ENCODE results near the gene GSDME. TPM values are rescaled to one million over a fixed set of nuclear protein-coding genes. Genes with fewer than 3 reads are reported as not detected.
A peak's percentile ranks its signal among the peaks of the same experiment; 100 is the strongest.

GSDME gene
- total RNA-seq, 1 experiment from 2014 or later = 4.5 TPM

GRCh38 chr7:24751484-24751883, 5.8 kb downstream of the GSDME start:
- Histone ChIP-seq H3K9me3 (ENCODE audit: control insufficient read depth, insufficient read depth, low read depth, low read length) (no peaks in the 10 kb centered on the region), H3K4me1 (ENCODE audit: control insufficient read depth, insufficient read depth, low read length) (no peaks in the 10 kb centered on the region), H3K27me3 (ENCODE audit: control insufficient read depth, insufficient read depth, low read length) (peaks cover 5% of the 10 kb centered on the region), H3K4me3 (ENCODE audit: low read depth in 2 of 2, low read length in 2 of 2) (no peak overlapping the region), H3K36me3 (ENCODE audit: control insufficient read depth, insufficient read depth, low read length) (no peaks in the 10 kb centered on the region), H3K27ac (ENCODE audit: low read length) (no peak overlapping the region)
- ChIA-PET CTCF (no interaction called here), POLR2A (interaction anchor here (0.6 kb wide), 1 partner anchor 338 kb away, joined by 3 read pairs; no protein-coding TSS in a partner anchor)
- BruUV-seq (replicated peaks) = no TSS peak
- intact Hi-C loops (cut with micrococcal nuclease; ENCODE audit: unreplicated experiment) (no loop called here), in situ Hi-C loops (cut with HindIII; ENCODE audit: low pct_unique_long_range_greater_than_20kb, low sequenced_read_pairs) (no loop called here)
- ATAC-seq = no peak
- no peak for DNase-seq (ENCODE audit: low read depth, low spot score)
- no peak for TF ChIP-seq REST (IDR thresholded peaks at IDR 0.05; ENCODE audit: insufficient read depth in 1 of 2, low read depth in 2 of 2, low read length in 1 of 2)
- no peak for TF ChIP-seq SIN3A (IDR thresholded peaks at IDR 0.05; ENCODE audit: borderline replicate concordance, insufficient read depth, low read depth, low read length)
- no peak for TF ChIP-seq TCF7L2 (IDR thresholded peaks at IDR 0.05; ENCODE audit: low read depth, low read length)

- H3K4me3 ChIP-seq (ENCODE audit: low read depth in 2 of 2, low read length in 2 of 2) = no peak overlapping the region
- no peaks in the 10 kb centered on the region for H3K4me1 ChIP-seq (ENCODE audit: control insufficient read depth, insufficient read depth, low read length)
- CTCF ChIA-PET = no interaction called here
- H3K27me3 ChIP-seq (ENCODE audit: control insufficient read depth, insufficient read depth, low read length) = peaks cover 4% of the 10 kb centered on the region
- BruUV-seq (replicated peaks) = no TSS peak
- H3K9me3 ChIP-seq (ENCODE audit: control insufficient read depth, insufficient read depth, low read depth, low read length) = no peaks in the 10 kb centered on the region
- POLR2A ChIA-PET = no interaction called here
- intact Hi-C loops (cut with micrococcal nuclease; ENCODE audit: unreplicated experiment) (no loop called here), in situ Hi-C loops (cut with HindIII; ENCODE audit: low pct_unique_long_range_greater_than_20kb, low sequenced_read_pairs) (no loop called here)
- TF ChIP-seq POLR2AphosphoS5 (IDR thresholded peaks at IDR 0.05; ENCODE audit: low read depth, low read length) (no peak), TCF7L2 (IDR thresholded peaks at IDR 0.05; ENCODE audit: low read depth, low read length) (no peak), REST (IDR thresholded peaks at IDR 0.05; ENCODE audit: insufficient read depth in 1 of 2, low read depth in 2 of 2, low read length in 1 of 2) (no peak), SIN3A (IDR thresholded peaks at IDR 0.05; ENCODE audit: borderline replicate concordance, insufficient read depth, low read depth, low read length) (no peak)
- DNase-seq (ENCODE audit: low read depth, low spot score) (no peak), ATAC-seq (no peak)
- no peak overlapping the region for H3K27ac ChIP-seq (ENCODE audit: low read length)
- H3K36me3 ChIP-seq (ENCODE audit: control insufficient read depth, insufficient read depth, low read length) = no peaks in the 10 kb centered on the region
Observed at GRCh38 chr7:24750441-24751055, 6.7 kb downstream of the GSDME start.

GRCh38 chr7:24748521-24748920, 8.7 kb downstream of the GSDME start:
- H3K4me1 ChIP-seq (ENCODE audit: control insufficient read depth, insufficient read depth, low read length) = no peaks in the 10 kb centered on the region
- TF ChIP-seq TCF7L2 (IDR thresholded peaks at IDR 0.05; ENCODE audit: low read depth, low read length) (no peak), SIN3A (IDR thresholded peaks at IDR 0.05; ENCODE audit: borderline replicate concordance, insufficient read depth, low read depth, low read length) (no peak), REST (IDR thresholded peaks at IDR 0.05; ENCODE audit: insufficient read depth in 1 of 2, low read depth in 2 of 2, low read length in 1 of 2) (peak in 1 of 2 experiments; percentile 65; a peak in 1 of 4 replicates), CTCF (IDR thresholded peaks at IDR 0.05) (no peak)
- no peak for ATAC-seq
- CTCF ChIA-PET = no interaction called here
- no peak overlapping the region for H3K27ac ChIP-seq (ENCODE audit: low read length)
- H3K27me3 ChIP-seq (ENCODE audit: control insufficient read depth, insufficient read depth, low read length) = peaks cover 3% of the 10 kb centered on the region; the same call in 1 of the 2 replicates
- no peak for DNase-seq (ENCODE audit: low read depth, low spot score)
- in situ Hi-C loops (cut with HindIII; ENCODE audit: low pct_unique_long_range_greater_than_20kb, low sequenced_read_pairs) = no loop called here
- H3K4me3 ChIP-seq (ENCODE audit: low read depth in 2 of 2, low read length in 2 of 2) = no peak overlapping the region
- BruUV-seq (replicated peaks) = no TSS peak
- POLR2A ChIA-PET = no interaction called here
- no peaks in the 10 kb centered on the region for H3K9me3 ChIP-seq (ENCODE audit: control insufficient read depth, insufficient read depth, low read depth, low read length)
- no peaks in the 10 kb centered on the region for H3K36me3 ChIP-seq (ENCODE audit: control insufficient read depth, insufficient read depth, low read length)
- intact Hi-C loops (cut with micrococcal nuclease; ENCODE audit: unreplicated experiment) = no loop called here
